GM19025 (cell line): ENCODE results near the gene TTLL12.

ENCODE experiments used
- ATAC-seq: cut with Tn5 transposase; IDR thresholded peaks from one replicate; pipeline ENCODE4 v1.9.1; 2021; ENCODE audit warnings: mild to moderate bottlenecking, low read depth, moderate library complexity; ENCODE audit not compliant: unreplicated experiment

TTLL12 gene

DNA sequence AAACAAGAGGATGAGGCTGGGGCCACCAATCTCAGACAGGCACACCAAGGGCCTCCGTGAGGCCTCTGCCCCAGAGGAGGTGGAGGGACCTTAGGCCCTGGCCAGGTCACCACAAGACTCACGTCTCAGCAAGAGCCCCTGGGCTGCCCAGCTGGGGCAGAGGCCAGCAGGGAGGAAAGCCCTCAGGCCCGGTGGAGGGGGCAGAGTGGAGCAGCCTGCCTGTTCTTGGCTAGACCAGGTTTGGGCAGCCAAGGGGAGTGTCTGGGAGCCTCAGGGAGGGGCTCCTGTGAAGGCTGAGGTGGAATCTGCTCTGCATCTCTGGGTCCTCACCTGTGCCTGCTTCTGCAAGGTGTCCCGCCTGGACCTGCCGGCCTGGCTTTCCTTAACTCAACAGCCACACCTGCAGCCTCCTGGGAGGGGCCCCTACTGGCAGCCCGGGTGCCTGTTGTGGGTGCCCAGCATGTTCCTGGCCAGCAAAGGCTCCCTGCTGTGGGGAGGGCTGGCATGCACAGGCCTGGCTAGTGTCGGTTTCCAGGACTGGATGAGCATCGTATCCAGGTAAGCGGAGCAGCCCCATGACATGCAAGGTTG is 11.9 kb downstream of the TTLL12 start:
- ATAC-seq: no peak

GRCh38 chr22:43173976-43174720 is 12.8 kb downstream of the TTLL12 start:
- ATAC-seq: no peak

DNA sequence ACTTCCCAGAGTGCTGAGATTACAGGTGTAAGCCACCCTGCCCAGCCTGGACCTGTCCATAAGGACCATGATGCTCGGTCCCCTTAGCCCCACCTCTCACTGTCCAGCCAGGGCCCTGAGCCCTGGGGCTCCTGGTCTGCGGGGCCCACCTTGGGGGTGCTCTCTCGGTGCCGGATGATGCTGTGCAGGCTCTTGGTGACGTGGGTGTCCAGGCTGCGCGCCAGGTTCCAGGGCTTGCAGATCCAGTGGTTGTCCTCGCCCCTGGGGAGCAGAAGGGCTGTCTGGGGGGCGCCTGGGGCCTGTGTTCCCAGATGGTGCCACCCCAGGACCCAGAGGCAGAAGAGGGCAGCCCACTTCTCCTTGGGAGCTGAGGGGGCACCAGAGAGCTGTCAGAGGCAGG is 13.4 kb downstream of the TTLL12 start:
- no peak for ATAC-seq

DNA sequence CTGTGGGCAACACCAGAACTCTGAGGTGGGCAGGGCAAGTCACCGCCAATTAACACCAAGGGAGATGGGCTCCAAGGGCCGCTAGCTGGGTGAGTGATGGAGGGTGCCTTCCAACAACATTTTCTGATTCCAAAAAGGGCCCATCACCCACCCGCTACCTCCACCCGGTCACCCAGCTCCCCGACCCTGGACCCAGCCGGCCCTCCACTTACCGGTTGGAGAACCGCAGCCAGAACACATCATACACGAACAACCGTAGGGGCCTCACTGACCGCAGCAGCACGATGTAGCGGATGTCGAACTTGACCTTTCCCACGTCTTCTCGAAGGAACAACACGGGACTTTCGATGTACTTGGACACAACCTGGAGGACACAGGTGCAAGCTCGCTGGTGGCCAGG is 14.7 kb downstream of the TTLL12 start:
- ATAC-seq: no peak

DNA sequence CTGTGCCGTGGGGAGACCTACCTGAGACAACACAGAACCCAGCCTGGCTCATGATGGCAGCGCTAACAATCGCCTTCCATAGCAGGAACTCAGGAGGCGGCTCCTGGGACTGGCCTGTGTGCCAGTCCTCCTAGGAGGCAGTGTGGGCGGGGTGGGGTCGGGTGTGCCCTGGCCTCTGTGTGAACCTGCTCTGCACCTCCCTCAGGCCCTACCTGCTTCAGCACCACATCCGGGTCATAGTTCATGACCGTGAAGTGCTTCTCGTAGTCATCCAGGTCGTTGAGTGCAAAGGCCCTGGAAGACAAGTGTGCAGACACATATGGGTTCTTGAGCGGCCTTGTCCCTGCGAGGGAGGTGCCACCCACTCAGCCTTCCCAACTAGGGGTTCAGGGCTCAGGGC is 15.3 kb downstream of the TTLL12 start:
- no peak for ATAC-seq

- no peak for ATAC-seq
Observed at GRCh38 chr22:43171019-43171491, 15.9 kb downstream of the TTLL12 start.

GRCh38 chr22:43170131-43170480 is 16.8 kb downstream of the TTLL12 start:
- no peak for ATAC-seq

DNA sequence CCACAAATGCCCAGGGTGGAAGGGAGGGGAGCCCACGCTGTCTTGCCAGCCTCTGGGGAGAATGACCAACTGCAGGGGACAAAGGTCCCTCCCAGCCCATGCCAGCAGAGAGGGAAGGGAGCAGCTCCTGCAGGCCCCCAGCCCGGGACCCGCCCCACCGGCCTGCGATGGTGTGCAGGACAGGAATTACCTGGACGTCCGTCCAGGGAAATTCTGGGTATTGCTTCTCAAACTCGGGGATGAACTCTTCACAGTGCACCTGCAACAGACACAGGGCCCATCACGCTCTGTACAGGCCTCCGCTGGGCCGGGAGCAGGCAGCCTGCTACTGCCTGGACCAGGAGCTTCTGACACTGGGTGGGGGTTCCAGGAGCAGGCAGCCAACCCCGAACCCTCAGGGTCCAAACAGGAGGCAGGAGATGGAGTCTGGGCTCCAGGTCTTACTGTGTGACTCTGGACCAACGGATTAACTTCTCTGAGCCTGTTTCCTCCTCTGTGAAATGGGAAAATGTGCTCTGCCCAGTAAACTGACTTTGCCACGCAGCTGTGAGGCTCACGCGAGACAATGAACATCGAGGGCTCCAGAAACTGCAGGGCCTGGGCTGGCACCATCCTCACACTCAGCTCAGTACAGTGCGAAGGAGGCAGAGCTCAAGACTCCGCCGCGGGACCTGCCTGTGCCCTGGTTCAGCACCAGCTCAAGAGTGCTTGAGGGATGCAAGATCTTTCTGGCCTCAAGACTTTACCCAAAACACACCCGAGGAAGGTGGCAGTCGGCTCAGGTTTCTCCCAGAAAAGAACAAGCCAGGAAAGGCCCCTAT is 17.4 kb downstream of the TTLL12 start:
- no peak for ATAC-seq

GRCh38 chr22:43168471-43169309 is 18.2 kb downstream of the TTLL12 start:
- no peak for ATAC-seq

- ATAC-seq: no peak
Observed at GRCh38 chr22:43167001-43167589, 19.8 kb downstream of the TTLL12 start.

- no peak for ATAC-seq
Observed at GRCh38 chr22:43166132-43166930, 20.6 kb downstream of the TTLL12 start.

GRCh38 chr22:43164636-43165035 is 22.3 kb downstream of the TTLL12 start:
- no peak for ATAC-seq

DNA sequence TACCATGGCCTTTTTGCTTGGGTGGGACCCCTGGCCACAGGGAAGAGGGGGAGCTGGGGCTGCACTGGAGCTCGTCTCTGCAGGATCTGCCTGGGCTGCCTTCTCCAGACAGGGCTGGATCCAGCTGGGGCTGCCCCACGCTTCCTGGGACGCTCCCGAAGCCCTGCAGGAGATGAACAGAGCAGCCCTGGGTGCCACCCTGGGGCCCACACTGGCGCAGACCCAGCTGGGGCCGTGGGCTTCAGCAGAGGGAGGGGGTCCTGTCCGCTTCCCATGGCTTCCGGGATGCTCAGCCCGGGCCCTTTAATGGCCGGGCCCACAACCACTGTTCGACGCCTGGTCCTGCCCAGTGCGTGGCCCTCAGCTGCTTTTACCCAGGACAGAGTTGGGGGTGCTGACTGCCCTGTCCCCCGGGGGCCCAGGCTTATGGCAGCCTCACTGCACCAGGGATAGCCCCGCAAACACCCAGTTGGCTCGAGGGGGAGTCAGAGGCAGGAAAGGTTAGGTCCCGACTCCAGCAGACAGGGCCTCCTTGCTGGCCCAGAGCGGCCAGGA is 23.6 kb downstream of the TTLL12 start:
- ATAC-seq: no peak

- no peak for ATAC-seq
Observed at GRCh38 chr22:43162412-43163150, 24.4 kb downstream of the TTLL12 start.

- no peak for ATAC-seq
Observed at GRCh38 chr22:43160497-43161126, 26.3 kb downstream of the TTLL12 start.

GRCh38 chr22:43159484-43160178 is 27.3 kb downstream of the TTLL12 start:
- ATAC-seq: no peak

- ATAC-seq: no peak
Observed at GRCh38 chr22:43158778-43159483, 28.0 kb downstream of the TTLL12 start.
